GM12878 (cell line): Measurements from ENCODE around the gene KRIT1. TPM values are rescaled to one million over a fixed set of nuclear protein-coding genes. Genes with fewer than 3 reads are reported as not detected.
"Not testable (repeated sequence)": the region's sequence is repeated elsewhere in the genome, so short reads cannot be mapped to it uniquely, and the experiment has no call there.

ENCODE experiments used
- ATAC-seq: fragments of 200-7000 bp; cut with Tn5 transposase; 3 replicates; pipeline ENCODE4 v1.9.1; 2020; ENCODE audit warnings: mild to moderate bottlenecking, moderate library complexity
- BruUV-seq: library from RNA; stranded (reverse); fragments of 400-500 nt; replicated peaks from 2 replicates; lab custom pipeline; 2021; lab: Mats Ljungman, UMichigan
- CTCF ChIA-PET: fragments of 300-600 bp; sonication (Branson Sonifier 250); formaldehyde crosslinking; extraction: SDS; loops from one replicate; lab custom pipeline; 2021; ENCODE audit warnings: inconsistent platforms; lab: Yijun Ruan, JAX
- POLR2A ChIA-PET: fragments of 350-600 bp; formaldehyde crosslinking; extraction: SDS; loops from one replicate; lab custom pipeline; 2021; ENCODE audit warnings: inconsistent platforms; lab: Charles Lee
- RAD21 ChIA-PET: fragments of 300-600 bp; sonication (Branson Sonifier 250); formaldehyde crosslinking; loops from one replicate; lab custom pipeline; 2023; ENCODE audit warnings: antibody characterized with exemption; ENCODE audit not compliant: unreplicated experiment; lab: Charles Lee
- SMC1A ChIA-PET: fragments of 300-600 bp; sonication (Branson Sonifier 250); formaldehyde crosslinking; loops from one replicate; lab custom pipeline; 2023; ENCODE audit not compliant: unreplicated experiment, uncharacterized antibody; lab: Charles Lee
- DNase-seq: peaks from one replicate; pipeline ENCODE4 v3.0.0-alpha.2; 2011; ENCODE audit warnings: low read depth, low spot score
- FAIRE-seq: peaks from 3 replicates; lab custom pipeline; 2011; peaks lifted over from hg19 to GRCh38; lab: Jason Lieb, UNC
- H2AFZ ChIP-seq: 2 replicates; pipeline ENCODE4 v1.6.0; 2011; ENCODE audit warnings: low read depth, low read length, control low read depth; ENCODE audit not compliant: control insufficient read depth
- H3K27ac ChIP-seq: 2 replicates; pipeline ENCODE4 v1.5.1; 2011; ENCODE audit warnings: control low read depth; ENCODE audit not compliant: control insufficient read depth, insufficient read depth
- H3K27me3 ChIP-seq, 2 experiments: replicated peaks in 1 of 2; 2 replicates each; pipeline versions ENCODE4 v1.6.0 to v1.6.1; 2011; ENCODE audit warnings: low read length in 1 of 2; ENCODE audit not compliant: control insufficient read depth in 2 of 2, insufficient read depth in 2 of 2
- H3K36me3 ChIP-seq, 2 experiments: 2 replicates each; pipeline ENCODE4 v1.5.1; 2011; ENCODE audit warnings: low read length in 1 of 2; ENCODE audit not compliant: control insufficient read depth in 2 of 2, insufficient read depth in 2 of 2
- H3K4me1 ChIP-seq: 2 replicates; pipeline ENCODE4 v1.6.1; 2011; ENCODE audit warnings: mild to moderate bottlenecking, low read length, moderate library complexity, mixed read lengths; ENCODE audit not compliant: control insufficient read depth, insufficient read depth
- H3K4me2 ChIP-seq: 2 replicates; pipeline ENCODE4 v1.6.0; 2011; ENCODE audit warnings: control low read depth; ENCODE audit not compliant: control insufficient read depth, insufficient read depth
- H3K4me3 ChIP-seq: fragments of 200-600 bp; sonication (generic); 2 replicates; pipeline ENCODE4 v1.5.1; 2016
- H3K79me2 ChIP-seq: 2 replicates; pipeline ENCODE4 v1.6.0; 2011; ENCODE audit warnings: low read length; ENCODE audit not compliant: control insufficient read depth, insufficient read depth
- H3K9ac ChIP-seq: 2 replicates; pipeline ENCODE4 v1.8.0; 2011; ENCODE audit warnings: low read length, control low read depth, mixed read lengths; ENCODE audit not compliant: control insufficient read depth, insufficient read depth
- H3K9me3 ChIP-seq: replicated peaks from 3 replicates; pipeline ENCODE4 v1.5.1; 2011; ENCODE audit warnings: mild to moderate bottlenecking, low read length; ENCODE audit not compliant: control insufficient read depth, insufficient read depth
- H4K20me1 ChIP-seq: 2 replicates; pipeline ENCODE4 v1.6.0; 2011; ENCODE audit not compliant: control insufficient read depth, insufficient read depth
- CHD2 ChIP-seq: IDR thresholded peaks from 2 replicates; pipeline ENCODE4 v1.6.1; 2011; ENCODE audit warnings: low read depth, low read length, improper control_type of control experiment, borderline replicate concordance
- CTCF ChIP-seq, 3 experiments: IDR thresholded peaks in 2 of 3; conservative IDR thresholded peaks in 1 of 3; 2 replicates each; pipeline ENCODE4 v1.5.1; 2011; ENCODE audit warnings: low read depth in 3 of 3, low read length in 3 of 3, mild to moderate bottlenecking in 3 of 3, control low read depth in 2 of 3, moderate library complexity in 2 of 3, inconsistent platforms in 1 of 3, mixed read lengths in 1 of 3; ENCODE audit not compliant: control insufficient read depth in 2 of 3, insufficient read depth in 1 of 3; ENCODE audit errors: extremely low read depth in 1 of 3
- ZBTB33 ChIP-seq: fragments of 450-650 bp; IDR thresholded peaks from 2 replicates; pipeline ENCODE4 v1.6.1; 2017; ENCODE audit warnings: mild to moderate bottlenecking
- ZNF592 ChIP-seq: fragments of 450-650 bp; IDR thresholded peaks from 2 replicates; pipeline ENCODE4 v1.6.1; 2017; ENCODE audit warnings: mild to moderate bottlenecking, moderate library complexity
- WGBS: methylation state at CpG from one replicate; pipeline ENCODE4 v1.1.6; 2016; ENCODE audit warnings: low lambda C conversion rate; ENCODE audit not compliant: insufficient replicate concordance, insufficient coverage; ENCODE audit errors: missing lambda C conversion rate; 5-methylcytosine and 5-hydroxymethylcytosine counted together
- in situ Hi-C: fragments of 300-500 bp; cut with MboI; formaldehyde crosslinking; loops from 9 replicates; pipeline ENCODE4 v1.14.3; 2018; ENCODE audit warnings: mixed read lengths
- intact Hi-C: fragments of 100-400 bp; cut with micrococcal nuclease; formaldehyde crosslinking; loops from one replicate; pipeline ENCODE4 v1.14.2; 2022; ENCODE audit not compliant: unreplicated experiment
- polyA plus RNA-seq, 11 experiments: library from polyadenylated mRNA; depleted of rRNA in 4 of 11; unstranded in 6 of 11; stranded (reverse) in 5 of 11; fragments of >200 nt; fragmentation: Nextera tagmentation in 4 of 11; fragmentation: Illumina TruSeq in 1 of 11; extraction: Ambion mirVana in 4 of 11; extraction: Trizol in 1 of 11; gene quantifications; 1 replicate in 1 of 11; 2 replicates in 10 of 11; pipeline versions ENCODE4 v1.2.1 to v1.2.3, GENCODE V29; 2011 to 2016; ENCODE audit warnings: inconsistent platforms in 2 of 11, missing spikeins in 2 of 11, low read depth in 1 of 11
- total RNA-seq, 4 experiments: library from RNA; depleted of rRNA in 3 of 4; stranded (reverse); fragments of >200 nt in 3 of 4; fragmentation: Illumina TruSeq in 1 of 4; extraction: Trizol in 1 of 4; gene quantifications; 2 replicates each; pipeline versions ENCODE4 v1.2.1 to v1.2.3, GENCODE V29; 2013 to 2021

Gene KRIT1
- total and polyA plus RNA-seq, 10 of the 15 experiments (the other 5 are each of a cell fraction or from before 2014, with no cell fraction given), result 12.0 to 60.1 (median 27.0) TPM

- TF ChIP-seq ZBTB33 (no peak), CTCF (IDR thresholded peaks at IDR 0.05 in 2 of 3, conservative IDR thresholded peaks at IDR 0.05 in 1 of 3; ENCODE audit: control insufficient read depth in 2 of 3, extremely low read depth in 1 of 3, insufficient read depth in 1 of 3, low read depth in 3 of 3, low read length in 3 of 3) (no peak), ZNF592 (no peak), CHD2 (no peak)
These were observed 68.4 kb downstream of the KRIT1 start (continued) for GRCh38 chr7:92177362-92177761.

GRCh38 chr7:92169529-92169928, 76.2 kb downstream of the KRIT1 start:
- H3K27me3 ChIP-seq, POLR2A ChIA-PET, BruUV-seq, H3K27ac ChIP-seq, ATAC-seq, H3K9me3 ChIP-seq, H3K4me1 ChIP-seq, H3K4me3 ChIP-seq, H3K36me3 ChIP-seq, RAD21 ChIA-PET, SMC1A ChIA-PET, H3K4me2 ChIP-seq, H4K20me1 ChIP-seq, FAIRE-seq, H3K79me2 ChIP-seq, DNase-seq, H3K9ac ChIP-seq, intact Hi-C loops, in situ Hi-C loops, H2AFZ ChIP-seq: not testable (repeated sequence)
- WGBS, result 5% methylated on average over 2 of the region's 2 CpGs
- CTCF ChIA-PET, result interaction anchor here (1.0 kb wide), 1 partner anchor 200 kb away, joined by 3 read pairs; no protein-coding TSS in a partner anchor
